ENCODE measurements around the gene ATG14.

GRCh38 chr14:55448141-55448614 lies 36.5 kb upstream of the ATG14 start:
- TF ChIP-seq POLR2AphosphoS5 (IDR thresholded peaks at IDR 0.05; ENCODE audit: borderline replicate concordance, low read depth, low read length) (no peak), EZH2 (IDR thresholded peaks at IDR 0.05) (no peak), FOXP2 (optimal IDR thresholded peaks at IDR 0.05; ENCODE audit: control extremely low read depth, extremely low read length, insufficient read depth) (peak; percentile 38)
